Testis (tissue), 2 donors: Measurements from ENCODE around the gene CSMD2.

Source experiments
- POLR2A ChIP-seq: fragments of 450-650 bp; IDR thresholded peaks from one replicate; pipeline ENCODE4 v1.6.1; 2017; ENCODE audit warnings: antibody characterized with exemption, mild to moderate bottlenecking, moderate library complexity
- TF ChIP-seq, protein P1 (sequence below), 3 experiments: fragments of 450-650 bp in 2 of 3; fragments of 200-600 bp in 1 of 3; sonication (generic) in 1 of 3; IDR thresholded peaks; one replicate each; pipeline ENCODE4 v1.5.1; 2016 to 2019; ENCODE audit warnings: antibody characterized with exemption in 3 of 3, mild to moderate bottlenecking in 2 of 3, moderate library complexity in 1 of 3

- TF ChIP-seq, protein P1, sequence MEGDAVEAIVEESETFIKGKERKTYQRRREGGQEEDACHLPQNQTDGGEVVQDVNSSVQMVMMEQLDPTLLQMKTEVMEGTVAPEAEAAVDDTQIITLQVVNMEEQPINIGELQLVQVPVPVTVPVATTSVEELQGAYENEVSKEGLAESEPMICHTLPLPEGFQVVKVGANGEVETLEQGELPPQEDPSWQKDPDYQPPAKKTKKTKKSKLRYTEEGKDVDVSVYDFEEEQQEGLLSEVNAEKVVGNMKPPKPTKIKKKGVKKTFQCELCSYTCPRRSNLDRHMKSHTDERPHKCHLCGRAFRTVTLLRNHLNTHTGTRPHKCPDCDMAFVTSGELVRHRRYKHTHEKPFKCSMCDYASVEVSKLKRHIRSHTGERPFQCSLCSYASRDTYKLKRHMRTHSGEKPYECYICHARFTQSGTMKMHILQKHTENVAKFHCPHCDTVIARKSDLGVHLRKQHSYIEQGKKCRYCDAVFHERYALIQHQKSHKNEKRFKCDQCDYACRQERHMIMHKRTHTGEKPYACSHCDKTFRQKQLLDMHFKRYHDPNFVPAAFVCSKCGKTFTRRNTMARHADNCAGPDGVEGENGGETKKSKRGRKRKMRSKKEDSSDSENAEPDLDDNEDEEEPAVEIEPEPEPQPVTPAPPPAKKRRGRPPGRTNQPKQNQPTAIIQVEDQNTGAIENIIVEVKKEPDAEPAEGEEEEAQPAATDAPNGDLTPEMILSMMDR (IDR thresholded peaks at IDR 0.05), result no peak
- no peak for TF ChIP-seq POLR2A
Observed at GRCh38 chr1:33624261-33624990, 540.6 kb downstream of the CSMD2 start.
